GM20000 (cell line): ENCODE measurements around the gene NLRP3.

ENCODE experiments used
- DNase-seq: peaks from one replicate; pipeline ENCODE4 v3.0.0; 2012; ENCODE audit warnings: low spot score
- CTCF ChIP-seq: IDR thresholded peaks from 2 replicates; pipeline ENCODE4 v1.5.1; 2012; ENCODE audit warnings: mild to moderate bottlenecking, control low read depth; ENCODE audit errors: extremely low read depth, missing control alignments

NLRP3 gene

GRCh38 chr1:247451388-247452010, 35.5 kb downstream of the NLRP3 start:
- DNase-seq = no peak
- TF ChIP-seq CTCF = no peak

GRCh38 chr1:247452447-247453039, 36.6 kb downstream of the NLRP3 start:
- TF ChIP-seq CTCF = no peak
- no peak for DNase-seq

GRCh38 chr1:247453245-247453644, 37.3 kb downstream of the NLRP3 start:
- no peak for DNase-seq

GRCh38 chr1:247453997-247454396, 38.0 kb downstream of the NLRP3 start:
- no peak for TF ChIP-seq CTCF
- DNase-seq = no peak

More at GRCh38 chr1:247453245-247453644, 37.3 kb downstream of the NLRP3 start:
- TF ChIP-seq CTCF = no peak

- no peak for TF ChIP-seq CTCF
- no peak for DNase-seq
Observed at GRCh38 chr1:247456021-247456420, 40.0 kb downstream of the NLRP3 start.

GRCh38 chr1:247456914-247457639, 41.1 kb downstream of the NLRP3 start:
- DNase-seq = no peak
- TF ChIP-seq CTCF = no peak

- no peak for TF ChIP-seq CTCF
- no peak for DNase-seq
Observed at GRCh38 chr1:247459507-247459906, 43.5 kb downstream of the NLRP3 start.
